Vagina (tissue), 2 donors: ENCODE measurements around the gene CACUL1. TPM values are rescaled to one million over a fixed set of nuclear protein-coding genes. Genes with fewer than 3 reads are reported as not detected.
"Not testable (repeated sequence)": the region's sequence is repeated elsewhere in the genome, so short reads cannot be mapped to it uniquely, and the experiment has no call there.

Experiments
- DNase-seq, 2 donors: peaks; one replicate each; pipeline ENCODE4 v3.0.0-alpha.2; 2017; ENCODE audit errors: extremely low spot score in 2 of 2
- H3K27ac ChIP-seq: fragments of 200-600 bp; sonication (generic); one replicate; pipeline ENCODE4 v1.5.1; 2019
- H3K27me3 ChIP-seq: fragments of 200-600 bp; sonication (generic); one replicate; pipeline ENCODE4 v1.5.1; 2019
- H3K36me3 ChIP-seq, 2 donors: fragments of 200-600 bp; sonication (generic); one replicate each; pipeline ENCODE4 v1.5.1; 2017 to 2019
- H3K4me1 ChIP-seq: fragments of 200-600 bp; sonication (generic); one replicate; pipeline ENCODE4 v1.5.1; 2019
- H3K4me3 ChIP-seq, 2 donors: fragments of 200-600 bp; sonication (generic); 1 replicate in 1 of 2; 2 replicates in 1 of 2; pipeline ENCODE4 v1.5.1; 2016 to 2019
- H3K9me3 ChIP-seq: fragments of 200-600 bp; sonication (generic); one replicate; pipeline ENCODE4 v1.5.1; 2019
- POLR2A ChIP-seq, 2 donors: fragments of 450-650 bp; IDR thresholded peaks; one replicate each; pipeline ENCODE4 v1.6.1; 2017; ENCODE audit warnings: antibody characterized with exemption in 2 of 2, mild to moderate bottlenecking in 2 of 2, moderate library complexity in 2 of 2
- POLR2AphosphoS5 ChIP-seq, 2 donors: sonication (generic); formaldehyde crosslinking; IDR thresholded peaks; one replicate each; pipeline ENCODE4 v1.9.0; 2017; ENCODE audit warnings: antibody characterized with exemption in 2 of 2, mild to moderate bottlenecking in 2 of 2, low read depth in 1 of 2; ENCODE audit not compliant: insufficient read depth in 1 of 2
- intact Hi-C: fragments of 100-400 bp; cut with DNase I; formaldehyde crosslinking; loops from one replicate; pipeline ENCODE4 v1.15.1; 2023
- total RNA-seq: library from RNA; depleted of rRNA; stranded (reverse); fragments of >200 nt; gene quantifications from one replicate; pipeline ENCODE4 v1.2.3, GENCODE V29; 2016
- TF ChIP-seq, protein P1 (sequence below), 3 experiments: fragments of 450-650 bp in 2 of 3; fragments of 200-600 bp in 1 of 3; sonication (generic) in 1 of 3; IDR thresholded peaks; one replicate each; pipeline ENCODE4 v1.5.1; 2017 to 2019; ENCODE audit warnings: antibody characterized with exemption in 3 of 3, mild to moderate bottlenecking in 2 of 3, moderate library complexity in 2 of 3

The CACUL1 gene
- total RNA-seq, 1 donor from 2014 or later: 13.8 TPM

GRCh38 chr10:118799777-118800176 lies 45.0 kb upstream of the CACUL1 start:
- intact Hi-C loops: no loop called here
- H3K27ac ChIP-seq: no peak overlapping the region
- H3K4me3 ChIP-seq: no peak overlapping the region
- no peak for TF ChIP-seq POLR2A (IDR thresholded peaks at IDR 0.05)
- TF ChIP-seq, protein P1, sequence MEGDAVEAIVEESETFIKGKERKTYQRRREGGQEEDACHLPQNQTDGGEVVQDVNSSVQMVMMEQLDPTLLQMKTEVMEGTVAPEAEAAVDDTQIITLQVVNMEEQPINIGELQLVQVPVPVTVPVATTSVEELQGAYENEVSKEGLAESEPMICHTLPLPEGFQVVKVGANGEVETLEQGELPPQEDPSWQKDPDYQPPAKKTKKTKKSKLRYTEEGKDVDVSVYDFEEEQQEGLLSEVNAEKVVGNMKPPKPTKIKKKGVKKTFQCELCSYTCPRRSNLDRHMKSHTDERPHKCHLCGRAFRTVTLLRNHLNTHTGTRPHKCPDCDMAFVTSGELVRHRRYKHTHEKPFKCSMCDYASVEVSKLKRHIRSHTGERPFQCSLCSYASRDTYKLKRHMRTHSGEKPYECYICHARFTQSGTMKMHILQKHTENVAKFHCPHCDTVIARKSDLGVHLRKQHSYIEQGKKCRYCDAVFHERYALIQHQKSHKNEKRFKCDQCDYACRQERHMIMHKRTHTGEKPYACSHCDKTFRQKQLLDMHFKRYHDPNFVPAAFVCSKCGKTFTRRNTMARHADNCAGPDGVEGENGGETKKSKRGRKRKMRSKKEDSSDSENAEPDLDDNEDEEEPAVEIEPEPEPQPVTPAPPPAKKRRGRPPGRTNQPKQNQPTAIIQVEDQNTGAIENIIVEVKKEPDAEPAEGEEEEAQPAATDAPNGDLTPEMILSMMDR (IDR thresholded peaks at IDR 0.05): no peak
- no peak for TF ChIP-seq POLR2AphosphoS5 (IDR thresholded peaks at IDR 0.05; ENCODE audit: insufficient read depth in 1 of 2, low read depth in 1 of 2)
- no peaks in the 10 kb centered on the region for H3K36me3 ChIP-seq
- no peak for DNase-seq
- no peaks in the 10 kb centered on the region for H3K9me3 ChIP-seq
- H3K27me3 ChIP-seq: no peaks in the 10 kb centered on the region
- H3K4me1 ChIP-seq: no peaks in the 10 kb centered on the region

DNA sequence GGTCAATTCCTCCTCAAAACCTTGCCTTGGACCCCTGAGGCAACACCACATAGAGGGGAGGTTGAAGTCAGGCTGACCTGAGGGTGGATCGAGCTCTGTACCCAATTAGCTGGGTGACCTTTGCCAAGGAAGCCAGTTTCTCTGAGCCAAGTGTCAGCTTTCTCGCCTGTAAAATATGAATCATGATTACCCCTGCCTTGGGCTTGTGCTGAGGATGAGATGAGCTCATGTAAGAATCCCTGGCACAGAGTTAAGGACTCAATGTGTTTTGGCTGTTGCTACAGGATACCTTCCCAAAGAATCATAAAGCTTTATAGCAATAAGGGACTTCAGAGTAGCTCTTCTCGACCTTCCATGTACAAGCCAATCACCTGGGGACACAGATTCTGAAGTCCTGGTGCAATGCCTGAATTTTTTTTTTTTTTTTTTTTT lies 43.5 kb upstream of the CACUL1 start:
- peak in 1 of 2 donors; percentile 9 for TF ChIP-seq POLR2AphosphoS5 (IDR thresholded peaks at IDR 0.05; ENCODE audit: insufficient read depth in 1 of 2, low read depth in 1 of 2)
- TF ChIP-seq, protein P1 (IDR thresholded peaks at IDR 0.05): no peak
- DNase-seq: no peak
- H3K27ac ChIP-seq: no peak overlapping the region
- intact Hi-C loops: no loop called here
- no peaks in the 10 kb centered on the region for H3K36me3 ChIP-seq
- H3K4me1 ChIP-seq: no peaks in the 10 kb centered on the region
- H3K27me3 ChIP-seq: no peaks in the 10 kb centered on the region
- H3K4me3 ChIP-seq: no peak overlapping the region
- no peaks in the 10 kb centered on the region for H3K9me3 ChIP-seq

- DNase-seq, H3K27me3 ChIP-seq, H3K27ac ChIP-seq, H3K4me3 ChIP-seq, intact Hi-C loops, H3K9me3 ChIP-seq, H3K36me3 ChIP-seq, H3K4me1 ChIP-seq: not testable (repeated sequence)
Observed at GRCh38 chr10:118794971-118795370, 40.2 kb upstream of the CACUL1 start.

DNA sequence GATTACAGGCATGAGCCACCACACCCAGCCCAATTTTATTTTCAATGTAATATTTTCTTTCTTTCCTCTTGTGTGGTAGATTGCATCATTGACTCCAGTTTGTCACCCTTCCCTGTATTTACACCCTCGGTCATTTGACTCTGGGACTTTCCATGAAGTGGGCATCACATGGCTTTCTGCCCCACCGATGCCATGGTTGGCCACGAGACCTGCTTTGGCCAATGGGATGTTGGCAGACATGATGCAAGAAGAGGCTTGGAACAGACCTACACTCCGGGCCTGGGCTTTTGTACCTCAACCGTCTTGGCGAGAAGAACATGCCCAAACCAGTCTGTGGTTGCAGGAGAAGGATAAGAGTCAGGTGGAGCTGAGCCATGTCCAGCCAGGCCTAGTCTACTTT lies 38.8 kb upstream of the CACUL1 start:
- Histone ChIP-seq H3K36me3 (no peaks in the 10 kb centered on the region), H3K4me1 (no peaks in the 10 kb centered on the region), H3K4me3 (no peak overlapping the region), H3K27ac (no peak overlapping the region), H3K27me3 (no peaks in the 10 kb centered on the region), H3K9me3 (no peaks in the 10 kb centered on the region)
- no peak for DNase-seq
- TF ChIP-seq POLR2AphosphoS5 (IDR thresholded peaks at IDR 0.05; ENCODE audit: insufficient read depth in 1 of 2, low read depth in 1 of 2) (no peak), POLR2A (IDR thresholded peaks at IDR 0.05) (no peak)
- TF ChIP-seq, protein P1 (IDR thresholded peaks at IDR 0.05): no peak
- intact Hi-C loops: no loop called here

GRCh38 chr10:118792526-118792925 lies 37.8 kb upstream of the CACUL1 start:
- DNase-seq: no peak
- H3K27ac ChIP-seq: no peak overlapping the region
- H3K9me3 ChIP-seq: no peaks in the 10 kb centered on the region
- TF ChIP-seq POLR2AphosphoS5 (IDR thresholded peaks at IDR 0.05; ENCODE audit: insufficient read depth in 1 of 2, low read depth in 1 of 2) (no peak), POLR2A (IDR thresholded peaks at IDR 0.05) (no peak)
- TF ChIP-seq, protein P1 (IDR thresholded peaks at IDR 0.05): no peak
- no peaks in the 10 kb centered on the region for H3K4me1 ChIP-seq
- no peaks in the 10 kb centered on the region for H3K36me3 ChIP-seq
- intact Hi-C loops: no loop called here
- H3K27me3 ChIP-seq: no peaks in the 10 kb centered on the region
- no peak overlapping the region for H3K4me3 ChIP-seq

- no peak overlapping the region for H3K4me3 ChIP-seq
- no peaks in the 10 kb centered on the region for H3K9me3 ChIP-seq
- TF ChIP-seq, protein P1 (IDR thresholded peaks at IDR 0.05): no peak
- no peak for TF ChIP-seq POLR2A (IDR thresholded peaks at IDR 0.05)
- no peak for TF ChIP-seq POLR2AphosphoS5 (IDR thresholded peaks at IDR 0.05; ENCODE audit: insufficient read depth in 1 of 2, low read depth in 1 of 2)
- no peak for DNase-seq
- H3K27ac ChIP-seq: no peak overlapping the region
- intact Hi-C loops: no loop called here
- H3K27me3 ChIP-seq: no peaks in the 10 kb centered on the region
- no peaks in the 10 kb centered on the region for H3K4me1 ChIP-seq
- H3K36me3 ChIP-seq: no peaks in the 10 kb centered on the region
Observed at GRCh38 chr10:118790058-118790457, 35.3 kb upstream of the CACUL1 start.
